Measurements from ENCODE around the gene ZMIZ1.

The ZMIZ1 gene

DNA sequence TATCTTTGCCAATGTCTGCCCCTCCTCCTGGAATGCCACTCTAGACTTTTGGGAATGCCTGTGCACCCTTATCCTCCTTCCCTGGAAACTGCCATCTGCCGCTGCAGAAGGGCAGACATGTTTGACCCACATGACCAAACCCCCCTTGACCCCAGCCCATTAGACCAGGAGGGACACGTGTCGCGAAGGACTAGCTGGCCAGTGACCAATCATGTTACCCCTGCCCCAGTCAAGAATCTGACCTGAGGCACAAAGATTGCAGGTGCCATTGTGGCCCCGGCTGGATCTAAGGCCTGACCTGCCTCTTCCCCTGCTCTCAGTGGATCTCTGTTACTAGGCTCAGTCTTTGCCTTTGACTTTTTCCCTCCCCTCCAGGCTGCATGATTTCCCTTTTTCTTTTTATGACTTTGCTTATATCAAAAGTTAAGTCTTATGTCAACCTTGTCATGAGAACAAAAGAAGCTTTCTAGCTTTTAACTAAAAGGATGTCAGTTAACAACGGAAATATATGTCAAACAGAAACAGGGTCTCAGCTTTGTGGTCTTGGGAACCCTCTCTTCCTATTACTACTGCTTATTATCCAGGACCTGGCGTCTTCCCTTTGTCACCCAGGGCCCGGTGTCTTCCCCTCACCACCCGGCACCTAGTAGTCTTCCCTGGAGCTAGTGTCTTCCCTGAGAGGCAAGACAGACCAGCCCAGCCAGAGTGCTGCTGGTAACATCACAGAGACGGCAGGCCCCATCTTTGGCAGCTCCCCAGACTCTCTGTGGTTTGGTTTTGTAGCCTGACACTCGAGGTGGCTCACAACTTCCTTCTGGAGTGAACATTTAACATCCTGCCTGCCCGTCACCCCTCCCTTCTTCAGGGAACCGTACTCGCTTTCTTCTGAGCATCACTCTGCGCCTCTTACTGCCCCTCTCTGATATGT is 254.1 kb downstream of the ZMIZ1 start:
- TF ChIP-seq, protein P1, sequence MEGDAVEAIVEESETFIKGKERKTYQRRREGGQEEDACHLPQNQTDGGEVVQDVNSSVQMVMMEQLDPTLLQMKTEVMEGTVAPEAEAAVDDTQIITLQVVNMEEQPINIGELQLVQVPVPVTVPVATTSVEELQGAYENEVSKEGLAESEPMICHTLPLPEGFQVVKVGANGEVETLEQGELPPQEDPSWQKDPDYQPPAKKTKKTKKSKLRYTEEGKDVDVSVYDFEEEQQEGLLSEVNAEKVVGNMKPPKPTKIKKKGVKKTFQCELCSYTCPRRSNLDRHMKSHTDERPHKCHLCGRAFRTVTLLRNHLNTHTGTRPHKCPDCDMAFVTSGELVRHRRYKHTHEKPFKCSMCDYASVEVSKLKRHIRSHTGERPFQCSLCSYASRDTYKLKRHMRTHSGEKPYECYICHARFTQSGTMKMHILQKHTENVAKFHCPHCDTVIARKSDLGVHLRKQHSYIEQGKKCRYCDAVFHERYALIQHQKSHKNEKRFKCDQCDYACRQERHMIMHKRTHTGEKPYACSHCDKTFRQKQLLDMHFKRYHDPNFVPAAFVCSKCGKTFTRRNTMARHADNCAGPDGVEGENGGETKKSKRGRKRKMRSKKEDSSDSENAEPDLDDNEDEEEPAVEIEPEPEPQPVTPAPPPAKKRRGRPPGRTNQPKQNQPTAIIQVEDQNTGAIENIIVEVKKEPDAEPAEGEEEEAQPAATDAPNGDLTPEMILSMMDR (IDR thresholded peaks at IDR 0.05; ENCODE audit: extremely low read depth, missing control alignments): no peak
- DNase-seq (ENCODE audit: low spot score): no peak

DNA sequence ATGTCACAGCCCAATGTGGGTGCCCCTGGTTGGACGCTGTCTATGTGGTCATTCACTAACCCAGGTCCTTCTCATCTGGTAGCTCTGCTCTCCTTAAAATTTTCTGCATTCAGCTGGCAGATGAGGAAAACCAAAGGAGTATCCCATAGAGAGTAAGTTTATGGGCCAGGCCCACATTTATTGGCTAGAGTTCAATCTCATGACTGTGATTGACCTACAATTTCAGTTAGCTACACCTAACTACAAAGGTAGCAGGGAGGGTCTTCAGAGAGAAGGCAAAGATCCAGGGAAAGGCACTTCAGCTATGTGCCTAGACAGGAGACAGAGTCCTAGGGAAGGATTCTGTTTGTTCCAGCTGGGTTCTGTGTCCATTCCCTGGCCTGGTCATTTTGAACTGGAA is 254.8 kb downstream of the ZMIZ1 start:
- TF ChIP-seq, protein P1 (IDR thresholded peaks at IDR 0.05; ENCODE audit: extremely low read depth, missing control alignments): no peak
- no peak for DNase-seq (ENCODE audit: low spot score)

DNA sequence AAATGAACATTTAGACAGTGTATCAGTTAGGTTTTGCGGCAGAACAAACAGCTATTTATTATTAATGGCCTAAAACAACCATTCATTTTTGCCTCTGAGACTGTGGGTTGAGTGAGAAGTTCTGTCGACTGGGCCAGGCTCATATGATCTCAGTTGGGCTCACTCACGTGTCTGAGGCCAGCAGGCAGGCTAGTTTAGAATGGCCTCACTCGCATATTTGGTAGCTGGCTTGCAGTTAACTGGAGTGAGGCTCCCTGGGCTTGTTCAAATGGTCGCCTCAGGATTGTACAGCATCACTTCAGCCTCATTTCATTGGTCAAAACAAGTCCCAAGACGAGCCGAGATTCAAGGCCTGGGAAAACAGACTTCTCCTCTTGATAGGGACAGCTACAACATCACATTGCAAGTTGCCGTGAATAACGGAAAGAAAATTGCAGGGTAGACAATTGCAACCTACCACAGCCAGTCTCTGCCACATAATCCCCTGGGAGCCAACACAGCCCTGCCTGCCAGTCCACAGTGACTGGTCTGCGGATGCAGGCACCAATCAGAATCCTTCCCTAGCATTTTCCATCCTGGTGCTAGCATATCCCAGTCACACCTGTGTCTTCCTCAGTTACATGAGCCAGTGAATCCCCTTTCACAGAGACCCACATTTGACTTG is 255.4 kb downstream of the ZMIZ1 start:
- TF ChIP-seq, protein P1 (IDR thresholded peaks at IDR 0.05; ENCODE audit: extremely low read depth, missing control alignments): no peak
- DNase-seq (ENCODE audit: low spot score): no peak

DNA sequence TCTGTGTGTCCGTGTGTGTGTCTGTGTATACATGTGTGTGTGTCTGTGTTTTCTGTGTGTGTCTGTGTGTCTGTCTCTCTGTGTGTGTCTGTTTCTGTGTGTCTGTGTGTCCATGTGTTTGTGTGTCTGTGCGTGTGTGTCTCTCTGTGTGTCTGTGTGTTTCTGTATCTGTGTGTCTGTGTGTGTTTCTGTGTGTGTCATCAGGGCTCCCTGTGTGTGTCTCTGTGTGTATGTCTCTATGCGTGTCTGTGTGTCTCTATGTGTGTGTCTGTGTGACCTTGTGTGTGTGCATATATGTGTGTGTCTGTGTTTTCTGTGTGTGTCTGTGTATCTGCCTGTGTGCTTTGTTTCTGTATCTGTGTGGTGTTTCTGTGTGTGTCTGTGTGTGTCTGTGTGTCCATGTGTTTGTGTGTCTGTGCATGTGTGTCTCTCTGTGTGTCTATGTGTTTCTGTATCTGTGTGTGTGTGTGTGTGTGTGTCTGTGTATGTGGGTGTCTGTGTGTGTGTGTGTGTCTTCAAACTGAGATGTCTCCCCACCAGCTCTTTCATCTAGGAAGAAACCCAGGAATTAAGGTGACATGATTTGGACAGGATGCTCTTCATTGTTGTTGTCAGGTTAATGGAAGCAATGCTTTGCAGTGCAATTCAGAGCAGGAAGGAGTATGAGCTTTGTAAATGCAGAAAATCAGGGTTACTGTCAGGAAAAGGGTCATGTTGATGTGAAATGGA is 257.8 kb downstream of the ZMIZ1 start:
- no peak for DNase-seq (ENCODE audit: low spot score)
- TF ChIP-seq, protein P1 (IDR thresholded peaks at IDR 0.05; ENCODE audit: extremely low read depth, missing control alignments): no peak

DNA sequence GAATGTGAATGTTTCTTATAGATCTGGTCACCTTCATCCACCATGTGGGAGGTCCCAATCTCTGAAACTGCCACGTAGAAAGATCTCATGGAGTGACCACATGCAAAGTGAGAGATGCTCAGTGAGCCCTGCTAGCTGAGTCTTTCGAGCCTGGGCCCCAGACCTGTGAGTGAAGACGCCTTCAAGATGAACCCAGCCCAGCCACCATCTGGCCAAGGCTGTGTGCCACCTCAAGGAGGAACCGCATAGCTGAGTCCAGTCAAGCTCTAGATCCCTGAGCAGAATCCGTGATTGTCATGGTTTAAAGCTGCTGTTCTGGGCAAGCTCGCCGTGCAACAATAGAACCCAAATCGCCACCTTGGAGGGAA is 258.3 kb downstream of the ZMIZ1 start:
- TF ChIP-seq, protein P1 (IDR thresholded peaks at IDR 0.05; ENCODE audit: extremely low read depth, missing control alignments): no peak
- DNase-seq (ENCODE audit: low spot score): no peak

DNA sequence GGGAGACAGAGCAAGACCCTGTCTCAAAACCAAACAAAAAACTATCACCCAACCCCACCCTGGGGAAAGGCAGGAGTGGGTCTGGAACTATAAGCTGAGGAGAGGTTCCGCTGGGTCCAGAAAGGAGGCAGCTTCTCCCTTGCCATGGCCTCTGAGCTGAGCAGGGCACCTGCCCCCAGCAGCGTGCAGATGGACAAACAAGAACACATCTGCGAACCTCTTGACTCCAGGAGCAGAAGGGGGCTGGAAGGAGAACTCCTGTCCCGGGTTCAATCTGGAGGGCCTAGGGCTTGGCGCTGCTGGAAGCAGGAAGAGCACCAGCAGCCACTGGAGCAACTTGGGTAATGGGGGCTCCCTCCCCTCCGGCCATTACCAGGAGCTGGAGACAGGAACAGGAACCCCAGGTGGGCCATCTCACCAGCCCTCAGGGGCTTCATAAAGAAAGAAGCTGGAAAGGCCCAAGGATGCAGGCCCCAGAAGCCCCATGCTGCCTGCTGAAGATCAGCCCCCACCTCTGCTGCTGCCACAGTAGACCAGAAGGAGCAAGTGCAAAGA is 259.5 kb downstream of the ZMIZ1 start:
- TF ChIP-seq, protein P1 (IDR thresholded peaks at IDR 0.05; ENCODE audit: extremely low read depth, missing control alignments): no peak
- no peak for DNase-seq (ENCODE audit: low spot score)
